SK-N-SH (cell line): ENCODE measurements around the gene TLN1.

Experiments
- CHD2 ChIP-seq: fragments of 150-350 bp; IDR thresholded peaks from 2 replicates; pipeline ENCODE4 v1.6.1; 2018; ENCODE audit warnings: low read length; ENCODE audit not compliant: partially characterized antibody
- CTCF ChIP-seq: fragments of 200-600 bp; sonication (generic); IDR thresholded peaks from 2 replicates; pipeline ENCODE4 v1.6.1; 2017; ENCODE audit warnings: antibody characterized with exemption, mild to moderate bottlenecking, moderate library complexity
- EP300 ChIP-seq, 2 experiments: IDR thresholded peaks; 2 replicates each; pipeline versions ENCODE4 v1.4.0 to v1.6.1; 2012; ENCODE audit warnings: borderline replicate concordance in 1 of 2, low read depth in 1 of 2, low read length in 1 of 2
- IRF3 ChIP-seq: fragments of 150-350 bp; IDR thresholded peaks from 2 replicates; pipeline ENCODE4 v1.6.1; 2016; ENCODE audit warnings: mild to moderate bottlenecking, low read depth, low read length
- JUND ChIP-seq: IDR thresholded peaks from 2 replicates; pipeline ENCODE4 v1.4.0; 2012
- POLR2AphosphoS5 ChIP-seq: IDR thresholded peaks from 2 replicates; pipeline ENCODE4 v1.6.1; 2012; ENCODE audit warnings: low read depth, low read length
- RAD21 ChIP-seq: IDR thresholded peaks from 2 replicates; pipeline ENCODE4 v1.6.1; 2012; ENCODE audit warnings: mild to moderate bottlenecking, low read length
- RFX5 ChIP-seq: IDR thresholded peaks from 2 replicates; pipeline ENCODE4 v1.6.1; 2012; ENCODE audit warnings: mild to moderate bottlenecking, improper control_type of control experiment, low read length
- TAF1 ChIP-seq: IDR thresholded peaks from 2 replicates; pipeline ENCODE4 v1.6.1; 2012; ENCODE audit warnings: low read depth, mild to moderate bottlenecking, low read length, moderate library complexity, borderline replicate concordance
- USF2 ChIP-seq: fragments of 150-350 bp; IDR thresholded peaks from 2 replicates; pipeline ENCODE4 v1.6.1; 2017; ENCODE audit warnings: antibody characterized with exemption, low read length, low read depth, borderline replicate concordance

GRCh38 chr9:35690614-35691333 is 41.2 kb downstream of the TLN1 start:
- TF ChIP-seq POLR2AphosphoS5 (0 out of 2 replicates have a peak, but pooled peaks have one; percentile 33), EP300 (IDR thresholded peaks at IDR 0.05; ENCODE audit: borderline replicate concordance in 1 of 2, low read depth in 1 of 2, low read length in 1 of 2) (no peak; a peak in 1 of 4 replicates), CTCF (no peak), TAF1 (peak; percentile 9; the same call in 1 of the 2 replicates), RAD21 (no peak), RFX5 (no peak), IRF3 (no peak), JUND (no peak), USF2 (no peak), CHD2 (no peak)
